Uterus (tissue), 4 donors: ENCODE data around the gene FKBP5. TPM values are rescaled to one million over a fixed set of nuclear protein-coding genes. Genes with fewer than 3 reads are reported as not detected.
"Not testable (repeated sequence)": the region's sequence is repeated elsewhere in the genome, so short reads cannot be mapped to it uniquely, and the experiment has no call there.

ENCODE experiments used
- DNase-seq, 2 donors: peaks; one replicate each; pipeline ENCODE4 v3.0.0-alpha.2; 2019 to 2020
- H3K27ac ChIP-seq, 2 donors: fragments of 200-600 bp; sonication (generic); 1 replicate in 1 of 2; 2 replicates in 1 of 2; pipeline ENCODE4 v1.5.1; 2016 to 2018
- H3K27me3 ChIP-seq, 2 donors: fragments of 200-600 bp; sonication (generic); one replicate each; pipeline ENCODE4 v1.5.1; 2018 to 2019; ENCODE audit warnings: control low read depth in 1 of 2
- H3K36me3 ChIP-seq, 2 donors: fragments of 200-600 bp; sonication (generic); one replicate each; pipeline ENCODE4 v1.5.1; 2019; ENCODE audit warnings: control low read depth in 1 of 2
- H3K4me1 ChIP-seq, 2 donors: fragments of 200-600 bp; sonication (generic); one replicate each; pipeline ENCODE4 v1.5.1; 2018 to 2019; ENCODE audit warnings: control low read depth in 1 of 2
- H3K4me3 ChIP-seq, 2 donors: fragments of 200-600 bp; sonication (generic); 1 replicate in 1 of 2; 2 replicates in 1 of 2; pipeline ENCODE4 v1.5.1; 2018 to 2019; ENCODE audit warnings: mild to moderate bottlenecking in 1 of 2
- H3K9me3 ChIP-seq, 2 donors: fragments of 200-600 bp; sonication (generic); one replicate each; pipeline ENCODE4 v1.5.1; 2019; ENCODE audit warnings: control low read depth in 1 of 2
- POLR2A ChIP-seq, 2 donors: fragments of 450-650 bp; IDR thresholded peaks; one replicate each; pipeline ENCODE4 v1.6.1; 2016; ENCODE audit warnings: antibody characterized with exemption in 2 of 2, mild to moderate bottlenecking in 1 of 2, moderate library complexity in 1 of 2
- intact Hi-C: fragments of 100-400 bp; cut with DNase I; formaldehyde crosslinking; loops from one replicate; pipeline ENCODE4 v1.15.1; 2023; ENCODE audit warnings: low total_unique reads
- total RNA-seq, 4 donors: library from RNA; depleted of rRNA in 3 of 4; stranded (reverse); fragments of >200 nt in 3 of 4; gene quantifications; one replicate each; pipeline versions ENCODE4 v1.1.0 to v1.2.4, GENCODE V29; 2014 to 2023
- TF ChIP-seq, protein P1 (sequence below), 4 experiments: fragments of 200-600 bp in 2 of 4; fragments of 450-650 bp in 2 of 4; sonication (generic) in 2 of 4; IDR thresholded peaks; one replicate each; pipeline ENCODE4 v1.5.1; 2016 to 2019; ENCODE audit warnings: antibody characterized with exemption in 4 of 4, mild to moderate bottlenecking in 2 of 4, moderate library complexity in 1 of 4
- donor health status: DM: yes; HTN: yes; CAD: no.

FKBP5 gene
- total RNA-seq, 4 donors from 2014 or later: 35.1 to 197 (median 84.5) TPM

DNA sequence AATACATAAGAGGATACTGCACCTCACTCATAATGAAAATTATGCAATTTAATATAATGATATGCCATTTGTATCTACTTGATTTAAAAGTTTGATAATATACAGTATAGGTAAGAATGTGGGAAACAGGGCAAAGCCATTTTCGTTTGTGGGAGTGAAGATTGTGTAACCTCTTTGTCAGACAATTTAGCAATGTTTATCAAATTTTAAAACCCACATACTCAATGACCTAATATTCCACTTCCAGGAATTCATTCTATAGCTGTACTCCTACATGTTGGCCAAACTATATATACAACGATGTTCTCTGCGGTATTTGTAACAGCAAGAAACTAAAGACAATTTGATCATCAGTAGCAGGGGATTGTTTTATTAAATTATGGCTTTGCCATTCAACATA lies 17.8 kb upstream of the FKBP5 start:
- no peaks in the 10 kb centered on the region for H3K27me3 ChIP-seq
- no peaks in the 10 kb centered on the region for H3K4me1 ChIP-seq
- H3K4me3 ChIP-seq: no peak overlapping the region
- no peaks in the 10 kb centered on the region for H3K36me3 ChIP-seq
- no peak for DNase-seq
- intact Hi-C loops: no loop called here
- no peak overlapping the region for H3K27ac ChIP-seq
- no peak for TF ChIP-seq POLR2A (IDR thresholded peaks at IDR 0.05)
- TF ChIP-seq, protein P1, sequence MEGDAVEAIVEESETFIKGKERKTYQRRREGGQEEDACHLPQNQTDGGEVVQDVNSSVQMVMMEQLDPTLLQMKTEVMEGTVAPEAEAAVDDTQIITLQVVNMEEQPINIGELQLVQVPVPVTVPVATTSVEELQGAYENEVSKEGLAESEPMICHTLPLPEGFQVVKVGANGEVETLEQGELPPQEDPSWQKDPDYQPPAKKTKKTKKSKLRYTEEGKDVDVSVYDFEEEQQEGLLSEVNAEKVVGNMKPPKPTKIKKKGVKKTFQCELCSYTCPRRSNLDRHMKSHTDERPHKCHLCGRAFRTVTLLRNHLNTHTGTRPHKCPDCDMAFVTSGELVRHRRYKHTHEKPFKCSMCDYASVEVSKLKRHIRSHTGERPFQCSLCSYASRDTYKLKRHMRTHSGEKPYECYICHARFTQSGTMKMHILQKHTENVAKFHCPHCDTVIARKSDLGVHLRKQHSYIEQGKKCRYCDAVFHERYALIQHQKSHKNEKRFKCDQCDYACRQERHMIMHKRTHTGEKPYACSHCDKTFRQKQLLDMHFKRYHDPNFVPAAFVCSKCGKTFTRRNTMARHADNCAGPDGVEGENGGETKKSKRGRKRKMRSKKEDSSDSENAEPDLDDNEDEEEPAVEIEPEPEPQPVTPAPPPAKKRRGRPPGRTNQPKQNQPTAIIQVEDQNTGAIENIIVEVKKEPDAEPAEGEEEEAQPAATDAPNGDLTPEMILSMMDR (IDR thresholded peaks at IDR 0.05): no peak
- no peaks in the 10 kb centered on the region for H3K9me3 ChIP-seq

DNA sequence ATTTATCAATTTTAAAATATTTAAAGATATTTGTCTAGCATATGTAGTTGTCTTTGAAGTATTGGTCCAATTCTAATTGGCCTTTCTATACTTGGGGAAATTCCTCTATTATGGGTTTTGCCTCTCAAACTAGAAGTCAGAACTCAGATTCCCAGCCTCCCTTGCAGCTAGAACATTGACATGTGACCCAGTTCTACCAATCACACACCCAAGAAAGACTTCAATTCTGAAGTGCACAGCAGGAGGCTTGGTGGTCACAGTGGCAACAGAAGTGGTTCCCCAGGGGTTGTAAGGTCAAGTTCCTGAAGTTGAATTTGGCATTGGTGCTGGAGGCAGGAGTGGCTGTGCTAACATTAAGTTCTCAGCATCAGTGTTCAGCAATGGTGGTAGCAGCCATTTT lies 14.8 kb upstream of the FKBP5 start:
- TF ChIP-seq, protein P1 (IDR thresholded peaks at IDR 0.05): no peak
- TF ChIP-seq POLR2A (IDR thresholded peaks at IDR 0.05): no peak
- no peak for DNase-seq

DNA sequence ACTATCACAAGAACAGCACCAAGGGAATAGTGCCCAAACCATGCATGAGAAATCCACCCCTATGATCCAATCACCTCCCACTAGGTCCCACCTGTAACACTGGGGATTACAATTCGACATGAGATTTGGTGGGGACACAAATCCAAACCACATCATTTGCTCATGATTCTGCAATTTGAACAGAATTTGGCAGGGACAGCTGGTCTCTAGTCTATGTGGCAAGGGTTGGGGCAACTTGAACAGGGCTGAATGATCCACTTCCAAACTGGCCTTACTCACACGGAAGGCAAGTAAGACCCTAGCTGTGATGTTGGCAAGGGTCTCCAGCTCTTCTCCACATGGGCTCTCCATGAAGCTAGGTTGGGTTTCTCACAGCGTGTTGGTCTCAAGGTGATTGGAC lies 10.1 kb upstream of the FKBP5 start:
- Histone ChIP-seq H3K4me3 (no peak overlapping the region), H3K27ac (no peak overlapping the region), H3K36me3 (no peaks in the 10 kb centered on the region), H3K27me3 (no peaks in the 10 kb centered on the region), H3K9me3 (no peaks in the 10 kb centered on the region), H3K4me1 (no peaks in the 10 kb centered on the region)
- TF ChIP-seq POLR2A (IDR thresholded peaks at IDR 0.05): no peak
- TF ChIP-seq, protein P1 (IDR thresholded peaks at IDR 0.05): no peak
- intact Hi-C loops: no loop called here
- DNase-seq: no peak

More for the DNA sequence above, 14.8 kb upstream of the FKBP5 start:
- no peaks in the 10 kb centered on the region for H3K36me3 ChIP-seq
- no peak overlapping the region for H3K4me3 ChIP-seq
- no peaks in the 10 kb centered on the region for H3K4me1 ChIP-seq
- no peaks in the 10 kb centered on the region for H3K9me3 ChIP-seq
- intact Hi-C loops: no loop called here
- H3K27me3 ChIP-seq: no peaks in the 10 kb centered on the region
- no peak overlapping the region for H3K27ac ChIP-seq

DNA sequence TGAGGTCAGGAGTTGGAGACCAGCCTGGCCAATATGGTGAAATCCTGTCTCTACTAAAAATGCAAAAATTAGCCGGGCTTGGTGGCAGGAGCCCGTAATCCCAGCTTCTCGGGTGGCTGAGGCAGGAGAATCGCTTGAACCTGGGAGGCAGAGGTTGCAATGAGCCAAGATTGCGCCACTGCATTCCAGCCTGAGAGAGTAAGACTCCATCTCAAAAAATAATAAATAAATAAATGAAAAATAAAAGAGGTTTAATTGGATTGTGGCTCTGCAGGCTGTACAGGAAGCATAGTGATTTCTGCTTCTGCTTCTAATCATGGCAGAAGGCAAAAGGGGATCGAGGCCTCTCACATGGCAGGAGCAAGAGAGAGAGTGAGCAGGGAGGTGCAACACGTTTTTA lies 9.7 kb upstream of the FKBP5 start:
- DNase-seq, H3K27me3 ChIP-seq, H3K4me1 ChIP-seq, H3K36me3 ChIP-seq, H3K4me3 ChIP-seq, intact Hi-C loops, H3K27ac ChIP-seq, H3K9me3 ChIP-seq: not testable (repeated sequence)

DNA sequence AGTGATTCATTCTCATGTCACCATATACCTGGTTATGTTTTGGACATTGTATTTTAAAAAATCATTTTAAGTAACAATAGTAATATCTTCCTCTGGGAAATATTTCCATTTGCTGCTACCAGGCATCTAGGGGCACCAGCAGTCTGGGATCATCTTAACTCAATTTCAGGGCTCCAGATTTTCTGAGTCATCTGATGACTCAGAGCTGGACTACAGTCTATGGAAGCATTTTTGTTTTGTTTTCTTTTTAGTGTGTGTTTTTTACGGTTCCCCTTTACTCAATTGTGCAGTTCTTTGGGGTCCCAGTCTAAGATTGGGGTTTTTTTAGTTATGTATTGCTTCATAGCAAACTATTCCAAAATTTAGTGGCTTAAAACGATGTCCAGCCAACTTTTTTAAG lies 5.7 kb upstream of the FKBP5 start:
- H3K4me1 ChIP-seq: no peaks in the 10 kb centered on the region
- no peak for DNase-seq
- no peaks in the 10 kb centered on the region for H3K36me3 ChIP-seq
- TF ChIP-seq, protein P1 (IDR thresholded peaks at IDR 0.05): no peak
- TF ChIP-seq POLR2A (IDR thresholded peaks at IDR 0.05): no peak
- intact Hi-C loops: no loop called here
- no peaks in the 10 kb centered on the region for H3K9me3 ChIP-seq
- H3K4me3 ChIP-seq: no peak overlapping the region
- H3K27ac ChIP-seq: no peak overlapping the region
- H3K27me3 ChIP-seq: no peaks in the 10 kb centered on the region
